Stimulated activated CD8-positive, alpha-beta memory T cell treated with anti-CD3 and anti-CD28 coated beads, Interleukin-2, amount 100 ng/mL, for 48 hours (primary cell): ENCODE data around the gene NLGN1.
"Not testable (repeated sequence)": the region's sequence is repeated elsewhere in the genome, so short reads cannot be mapped to it uniquely, and the experiment has no call there.

ENCODE experiments used
- DNase-seq, 2 donors: peaks; one replicate each; pipeline ENCODE4 v3.0.0-alpha.2; 2020; ENCODE audit warnings: low read depth in 2 of 2

The NLGN1 gene

DNA sequence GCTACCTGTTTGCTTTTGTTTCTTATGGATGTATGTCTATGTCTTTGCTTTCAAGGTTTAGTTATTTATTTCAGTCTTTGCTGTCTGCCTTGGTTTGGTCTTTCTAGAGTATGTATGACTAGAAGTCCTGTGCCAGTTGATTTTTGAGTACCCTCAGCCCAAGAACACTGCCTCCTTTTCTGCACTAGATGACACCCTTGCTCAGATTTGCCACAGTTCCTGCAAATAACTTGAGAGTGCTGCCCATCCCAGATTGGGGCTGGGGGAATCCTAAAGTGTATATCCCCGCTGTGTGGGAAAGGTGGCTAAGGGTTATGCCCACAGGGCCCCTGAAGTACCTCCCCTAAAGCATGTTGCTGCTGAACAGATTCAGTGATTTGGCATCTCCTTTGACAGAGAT is 32.0 kb downstream of the NLGN1 start:
- DNase-seq: no peak

DNA sequence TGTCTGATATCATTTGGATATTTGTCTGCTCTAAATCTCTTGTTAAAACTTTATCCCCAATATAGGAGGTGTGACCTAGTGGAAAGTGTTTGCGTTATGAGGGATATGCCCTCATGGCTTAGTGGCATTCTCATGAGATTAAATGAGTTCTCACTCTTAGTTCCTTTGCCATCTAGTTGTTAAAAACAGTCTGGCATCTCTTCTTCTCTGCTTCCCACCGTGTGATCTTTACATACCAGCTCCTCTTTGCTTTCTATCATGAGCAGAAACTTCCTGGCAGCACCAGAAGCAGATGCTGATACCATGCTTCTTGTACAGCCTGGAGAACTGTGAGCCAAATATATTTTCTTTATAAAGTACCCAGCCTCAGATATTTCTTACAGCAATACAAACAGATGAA is 33.0 kb downstream of the NLGN1 start:
- DNase-seq: no peak

DNA sequence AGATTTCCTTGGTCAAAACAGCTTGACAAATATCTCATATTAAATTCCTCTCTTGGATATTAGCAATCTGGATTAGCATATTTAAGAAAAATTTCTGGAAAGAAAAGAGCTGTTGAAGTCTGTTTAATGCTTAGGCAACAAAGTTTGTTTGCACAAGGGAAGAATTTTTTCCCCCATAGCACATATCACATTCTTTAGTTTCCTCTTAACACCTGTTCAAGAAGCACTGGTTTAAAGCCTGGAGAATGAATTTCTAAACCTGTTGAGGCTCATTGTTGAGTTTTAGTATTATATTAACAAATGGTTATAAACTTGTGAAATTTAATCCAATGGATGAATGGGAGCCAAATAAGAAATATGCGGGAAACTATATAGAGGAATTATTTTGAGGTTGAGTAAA is 41.5 kb downstream of the NLGN1 start:
- no peak for DNase-seq

- no peak for DNase-seq
Measured at GRCh38 chr3:173440514-173440913, 43.0 kb downstream of the NLGN1 start.

GRCh38 chr3:173451561-173451960 is 54.0 kb downstream of the NLGN1 start:
- DNase-seq: not testable (repeated sequence)

DNA sequence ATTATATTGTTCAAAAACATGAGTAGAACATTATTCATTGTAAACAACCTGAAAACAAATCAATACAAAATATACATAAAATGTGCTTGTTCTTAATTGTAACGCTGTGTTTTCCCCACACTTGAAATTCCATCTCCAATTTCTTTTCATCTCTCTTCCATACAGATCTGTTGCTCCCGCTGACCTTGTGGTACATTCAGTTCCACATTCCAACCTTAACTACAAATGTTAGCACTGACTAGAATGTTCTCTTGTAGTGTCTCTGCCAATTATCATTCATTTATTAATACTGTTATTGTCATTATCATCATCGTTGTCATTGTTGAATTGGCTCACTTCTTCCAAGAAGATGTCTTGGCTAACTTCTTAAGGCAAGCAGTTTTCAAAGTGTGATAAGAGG is 65.7 kb downstream of the NLGN1 start:
- DNase-seq: no peak

DNA sequence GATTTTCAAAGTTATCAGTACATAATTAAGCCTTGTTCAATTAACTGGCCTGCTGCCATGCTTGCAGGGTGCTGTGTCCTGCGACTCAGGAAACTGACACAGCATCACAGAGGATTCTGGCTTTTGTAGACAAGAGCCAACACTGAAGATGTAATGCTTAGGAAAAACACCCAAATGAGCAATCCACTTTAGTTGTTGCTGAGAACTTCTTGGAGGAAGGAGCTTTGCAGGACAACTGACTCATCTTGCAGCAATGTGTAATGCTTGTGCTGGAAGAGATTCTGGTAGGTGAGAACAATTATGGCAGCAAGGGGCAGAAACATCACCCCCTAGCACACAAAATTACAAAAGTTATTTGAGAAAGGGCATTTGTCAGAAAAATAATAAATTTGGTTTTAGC is 67.6 kb downstream of the NLGN1 start:
- no peak for DNase-seq

DNA sequence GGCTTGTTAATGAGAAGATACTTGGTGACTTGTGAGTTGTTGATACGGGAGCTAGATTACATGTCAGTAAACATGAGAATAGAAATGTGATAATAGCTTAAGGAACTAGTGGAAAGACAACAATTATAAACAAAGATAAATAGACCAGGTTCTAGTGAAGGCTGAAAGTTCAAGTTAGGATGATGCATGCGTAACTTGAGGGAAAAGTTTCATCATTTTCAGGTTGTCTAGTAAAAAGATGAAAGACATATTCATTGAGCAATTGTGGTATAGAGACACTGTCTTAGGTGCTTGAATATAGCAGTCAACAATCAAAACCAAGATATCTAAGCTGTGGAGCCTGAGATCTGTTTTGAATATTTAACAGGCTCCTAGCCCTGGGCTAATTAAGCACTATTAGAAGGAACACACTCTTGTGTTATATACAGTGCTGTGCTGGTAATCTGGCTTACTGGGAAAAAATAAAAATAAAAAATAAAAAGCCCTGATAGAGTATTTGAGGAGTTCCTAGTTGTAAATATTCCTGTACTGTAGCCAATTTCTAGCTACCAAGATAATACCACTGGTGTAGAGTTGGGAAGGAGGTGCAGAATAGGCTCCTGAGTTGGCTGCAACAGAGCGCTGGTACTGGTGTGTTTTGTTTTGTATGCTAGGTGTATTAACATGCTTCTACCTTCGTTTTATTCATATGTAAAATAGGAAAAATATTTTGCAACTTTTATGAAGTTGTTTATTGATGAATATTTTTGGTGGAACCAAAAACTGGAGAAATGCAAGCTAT is 68.5 kb downstream of the NLGN1 start:
- DNase-seq: no peak

DNA sequence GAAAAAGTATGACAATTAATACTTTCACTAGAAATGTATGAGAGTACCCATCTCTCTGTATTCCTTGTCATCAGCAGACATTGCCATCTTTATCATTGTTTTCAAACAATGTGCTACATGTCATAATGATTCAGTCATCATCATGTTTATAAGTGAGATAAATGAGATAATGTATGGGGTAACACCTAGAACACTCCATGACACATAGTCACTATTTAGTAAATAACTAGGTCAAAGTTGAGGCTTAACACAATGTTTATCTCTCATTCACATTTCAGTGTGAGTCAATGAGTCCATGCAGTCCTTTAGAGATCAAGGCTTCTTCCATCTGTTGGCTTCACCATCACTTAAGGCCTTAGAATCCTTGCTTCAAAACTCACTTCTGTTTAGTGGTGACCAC is 70.0 kb downstream of the NLGN1 start:
- DNase-seq: no peak

GRCh38 chr3:173473237-173473636 is 75.7 kb downstream of the NLGN1 start:
- no peak for DNase-seq

GRCh38 chr3:173479301-173479700 is 81.8 kb downstream of the NLGN1 start:
- no peak for DNase-seq

DNA sequence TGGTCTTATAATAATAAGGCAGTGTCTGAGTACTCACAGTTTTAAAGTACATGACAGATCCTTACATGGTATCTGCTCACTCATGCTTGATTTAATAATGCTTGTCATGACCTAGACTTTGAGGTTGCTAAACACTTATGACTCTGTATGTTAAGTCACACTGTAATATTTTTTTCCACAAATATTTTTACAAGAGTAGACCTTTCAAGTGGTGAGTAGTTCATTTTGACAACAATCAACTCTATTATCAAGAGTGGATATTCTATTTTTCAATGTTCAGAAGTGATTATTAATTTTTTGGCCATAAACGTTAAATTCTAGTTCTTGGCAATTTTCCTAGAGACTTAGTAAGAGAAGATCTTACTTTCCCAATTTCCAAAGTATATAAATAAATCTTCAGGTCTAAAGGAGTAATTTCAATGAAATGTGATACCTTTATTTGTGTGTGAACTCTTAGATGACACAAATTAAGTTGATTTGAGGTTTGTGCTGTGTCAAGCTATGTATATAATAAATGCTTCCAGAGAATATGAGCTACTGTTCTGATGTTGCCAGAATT is 104.5 kb downstream of the NLGN1 start:
- no peak for DNase-seq

DNA sequence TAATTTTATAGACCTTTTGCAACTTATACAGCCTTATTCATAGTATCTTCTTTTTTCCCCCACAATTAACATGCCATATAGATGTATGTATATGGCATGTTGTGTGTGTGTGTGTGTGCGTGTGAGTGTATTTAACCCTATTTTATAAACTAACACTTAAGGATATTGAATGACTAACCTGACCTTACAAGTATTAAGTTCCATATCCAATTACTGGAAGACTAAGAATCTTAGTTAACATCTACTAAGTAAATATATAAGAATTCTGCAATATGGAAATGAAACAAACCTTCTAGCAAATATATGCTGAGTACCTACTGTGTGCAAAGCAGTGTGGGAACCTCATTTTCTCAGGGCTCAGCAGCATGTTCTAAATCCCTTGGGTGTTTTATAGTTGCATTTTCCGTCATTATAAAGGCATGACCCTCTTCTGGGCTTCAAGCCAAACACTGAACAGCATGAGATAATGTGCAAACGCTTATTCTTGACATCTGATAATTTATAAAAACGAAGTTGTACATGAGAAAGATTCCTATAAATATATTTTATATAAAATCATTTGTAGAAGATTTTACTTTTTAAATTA is 105.5 kb downstream of the NLGN1 start:
- DNase-seq: no peak

DNA sequence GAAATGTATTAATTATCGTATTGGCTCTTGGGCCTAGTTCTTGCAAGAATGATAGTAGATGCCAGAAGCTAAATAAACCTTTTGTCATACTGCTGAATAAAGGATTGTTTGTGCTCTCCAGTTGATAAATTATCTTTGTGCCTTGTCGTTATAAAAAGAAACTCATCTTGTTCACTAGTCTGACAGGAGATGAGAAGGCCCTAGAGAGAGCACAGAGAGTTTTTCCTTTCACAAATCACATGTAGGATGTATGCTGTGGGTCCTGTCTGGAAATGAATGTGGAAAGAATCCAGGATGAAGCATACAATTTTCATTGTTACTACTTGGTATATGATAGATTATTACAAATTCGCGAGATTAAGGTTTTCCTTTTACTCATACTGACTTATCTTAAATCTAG is 113.0 kb downstream of the NLGN1 start:
- no peak for DNase-seq

DNA sequence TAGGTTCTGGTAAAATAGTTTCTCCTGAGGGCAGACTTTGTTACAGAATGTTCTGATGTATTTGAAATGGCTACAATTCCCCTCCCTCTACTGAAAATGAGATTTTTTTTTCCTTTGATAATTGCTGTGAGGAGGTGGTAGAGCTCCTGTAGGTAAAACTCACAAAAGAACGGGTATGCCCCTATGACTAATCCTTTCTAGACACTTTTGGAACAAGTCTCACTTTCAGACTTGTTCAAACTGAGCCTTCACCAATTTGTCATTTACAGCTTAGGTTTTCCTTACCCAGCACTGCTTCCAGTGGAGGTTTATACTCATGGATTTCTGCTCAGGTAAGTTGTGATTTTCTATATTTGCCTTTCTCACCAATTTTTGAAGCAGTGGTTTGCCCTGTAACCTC is 115.6 kb downstream of the NLGN1 start:
- DNase-seq: no peak

DNA sequence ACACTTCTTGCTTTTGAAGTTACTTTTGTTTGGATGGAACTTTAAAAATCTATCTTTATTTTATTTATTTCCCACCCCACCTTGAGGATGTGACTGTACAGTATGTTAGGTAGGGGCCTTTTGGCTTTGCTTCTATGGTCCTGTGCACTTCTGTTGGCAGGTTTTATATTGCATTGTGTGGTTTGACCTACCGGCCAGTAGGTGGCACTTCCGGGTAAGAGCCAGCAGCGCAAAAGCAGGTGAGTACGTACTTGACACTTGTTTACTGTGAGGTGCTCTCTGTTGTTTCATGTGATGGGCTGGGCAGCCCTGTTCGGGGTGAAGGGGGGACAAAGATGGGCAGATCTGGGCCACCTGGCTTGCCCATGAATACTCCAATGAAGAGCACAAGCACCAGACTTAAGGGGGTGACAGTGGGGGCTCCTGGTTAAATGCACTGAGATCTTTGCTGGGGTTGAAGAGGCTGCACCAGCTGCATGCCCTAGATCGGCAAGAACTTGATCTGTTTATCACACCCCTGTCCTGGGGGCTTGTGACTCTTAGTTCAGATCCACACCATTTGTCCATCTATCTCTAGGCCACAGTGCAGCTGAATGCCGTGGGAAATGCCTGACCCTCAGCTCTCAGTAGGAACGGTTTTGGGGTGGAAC is 131.6 kb downstream of the NLGN1 start:
- no peak for DNase-seq

GRCh38 chr3:173531602-173532001 is 134.1 kb downstream of the NLGN1 start:
- DNase-seq: no peak

DNA sequence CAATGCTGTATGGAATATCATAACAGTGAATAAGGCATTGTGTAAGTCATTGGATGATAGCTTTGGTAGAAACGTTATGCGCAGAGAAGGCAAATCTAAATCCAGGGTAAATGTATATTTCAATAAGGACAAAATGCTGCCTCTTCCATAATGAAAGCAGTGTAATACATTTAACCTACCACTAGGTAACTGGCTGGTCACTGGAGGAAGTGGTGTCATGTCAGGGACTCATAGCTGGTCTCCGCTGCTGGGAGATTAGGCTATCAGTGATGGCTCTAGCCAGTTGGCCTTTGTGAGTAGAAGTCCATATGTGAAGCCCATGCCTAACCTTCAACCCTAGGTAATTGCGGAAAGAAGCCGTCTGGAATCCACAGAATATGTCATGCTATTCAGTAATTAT is 140.9 kb downstream of the NLGN1 start:
- DNase-seq: no peak

- DNase-seq: not testable (repeated sequence)
Measured at GRCh38 chr3:173545590-173545989, 148.0 kb downstream of the NLGN1 start.

- DNase-seq: no peak
Measured at GRCh38 chr3:173547070-173547469, 149.5 kb downstream of the NLGN1 start.

DNA sequence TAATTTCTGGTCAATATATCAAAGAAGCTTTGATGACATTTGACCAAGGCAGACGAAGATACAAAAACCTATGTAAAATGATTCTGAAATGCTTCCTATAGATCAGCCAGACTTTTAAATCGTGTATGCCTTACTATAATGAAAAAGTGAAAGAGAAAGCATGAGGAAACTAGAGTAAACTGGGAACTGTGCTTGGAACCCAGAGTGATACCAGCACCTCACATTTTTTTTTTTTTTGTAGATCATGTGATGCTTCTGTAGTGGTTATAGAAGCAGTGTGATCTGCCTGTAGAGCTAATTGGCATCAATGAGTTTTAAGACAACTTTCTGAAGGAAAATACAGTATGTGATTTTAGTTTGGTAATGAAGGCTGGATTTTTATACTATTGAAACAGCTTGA is 150.7 kb downstream of the NLGN1 start:
- DNase-seq: no peak

- DNase-seq: no peak
Measured at GRCh38 chr3:173552526-173552925, 155.0 kb downstream of the NLGN1 start.
